K562 (cell line): ENCODE measurements around the gene ZP3. TPM values are rescaled to one million over a fixed set of nuclear protein-coding genes. Genes with fewer than 3 reads are reported as not detected.

Experiments
- CXXC5 ChIP-seq: fragments of 250-450 bp; sonication (Bioruptor Pico); IDR thresholded peaks from 2 replicates; pipeline ENCODE4 v1.8.0; 2022; ENCODE audit warnings: inconsistent platforms, mild to moderate bottlenecking, moderate library complexity
- ETV1 ChIP-seq: fragments of 450-650 bp; conservative IDR thresholded peaks from 2 replicates; pipeline ENCODE4 v1.6.1; 2016; ENCODE audit warnings: missing genetic modification characterization, control low read depth, low read depth, missing compliant biosample characterization
- FUS ChIP-seq: fragments of 200-400 bp; formaldehyde crosslinking; optimal IDR thresholded peaks from 2 replicates; pipeline ENCODE3; 2017; ENCODE audit warnings: low read depth, low read length
- HOXB6 ChIP-seq: fragments of 250-450 bp; sonication (Bioruptor Pico); IDR thresholded peaks from 2 replicates; pipeline ENCODE4 v1.5.1; 2022; ENCODE audit warnings: mild to moderate bottlenecking, borderline replicate concordance
- LCOR ChIP-seq: sonication (generic); formaldehyde crosslinking; IDR thresholded peaks from 2 replicates; pipeline ENCODE4 v1.8.0; 2022; ENCODE audit warnings: mild to moderate bottlenecking, missing genetic modification reagents
- MAFF ChIP-seq: IDR thresholded peaks from 2 replicates; pipeline ENCODE4 v1.6.1; 2012; ENCODE audit warnings: low read length, improper control_type of control experiment
- NCOA1 ChIP-seq: fragments of 450-650 bp; IDR thresholded peaks from 2 replicates; pipeline ENCODE4 v1.6.1; 2016; ENCODE audit warnings: low read depth
- NCOR1 ChIP-seq: fragments of 450-650 bp; IDR thresholded peaks from 2 replicates; pipeline ENCODE4 v1.6.1; 2016; ENCODE audit warnings: mild to moderate bottlenecking, moderate library complexity
- POLR2A ChIP-seq: fragments of 450-650 bp; conservative IDR thresholded peaks from 2 replicates; pipeline ENCODE4 v1.6.1; 2016
- RCOR1 ChIP-seq, 2 experiments: IDR thresholded peaks; 2 replicates each; pipeline ENCODE4 v1.6.1; 2012; ENCODE audit warnings: low read depth in 2 of 2, low read length in 2 of 2, borderline replicate concordance in 1 of 2, improper control_type of control experiment in 1 of 2
- SP2 ChIP-seq: IDR thresholded peaks from 2 replicates; pipeline ENCODE4 v1.6.1; 2011; ENCODE audit warnings: mild to moderate bottlenecking, low read depth, low read length, moderate library complexity; ENCODE audit not compliant: poor library complexity, severe bottlenecking; ENCODE audit errors: extremely low read depth
- TAF15 ChIP-seq: fragments of 200-400 bp; formaldehyde crosslinking; IDR thresholded peaks from 2 replicates; pipeline ENCODE4 v1.6.1; 2017; ENCODE audit warnings: mild to moderate bottlenecking, low read depth, low read length, moderate library complexity
- TEAD2 ChIP-seq: fragments of 450-650 bp; IDR thresholded peaks from 2 replicates; pipeline ENCODE4 v1.6.1; 2016; ENCODE audit warnings: missing genetic modification characterization, control low read depth, missing compliant biosample characterization
- THRAP3 ChIP-seq: fragments of 450-650 bp; IDR thresholded peaks from 2 replicates; pipeline ENCODE4 v1.6.1; 2016; ENCODE audit warnings: mild to moderate bottlenecking, inconsistent platforms, borderline replicate concordance
- TRIM24 ChIP-seq, 2 experiments: fragments of 450-650 bp; IDR thresholded peaks; 2 replicates each; pipeline ENCODE4 v1.6.1; 2016
- polyA plus RNA-seq, 8 experiments: library from polyadenylated mRNA; depleted of rRNA in 4 of 8; stranded (reverse) in 5 of 8; unstranded in 3 of 8; fragments of >200 nt; fragmentation: Nextera tagmentation in 2 of 8; fragmentation: Illumina TruSeq in 1 of 8; extraction: Ambion mirVana in 2 of 8; extraction: Trizol in 1 of 8; gene quantifications; 2 replicates each; pipeline versions ENCODE4 v1.2.1 to v1.2.3, GENCODE V29; 2011 to 2014; ENCODE audit warnings: inconsistent platforms in 1 of 8, missing spikeins in 1 of 8
- total RNA-seq, 7 experiments: library from RNA; depleted of rRNA in 6 of 7; stranded (reverse); fragments of >200 nt in 6 of 7; fragmentation: Illumina TruSeq in 2 of 7; extraction: Trizol in 2 of 7; gene quantifications; 2 replicates each; pipeline versions ENCODE4 v1.2.1 to v1.2.3, GENCODE V29; 2011 to 2021; ENCODE audit warnings: low replicate concordance in 1 of 7
- TF ChIP-seq, protein P1 (sequence below): sonication (generic); formaldehyde crosslinking; IDR thresholded peaks from 2 replicates; pipeline ENCODE4 v1.8.0; 2022; ENCODE audit warnings: missing genetic modification reagents, mild to moderate bottlenecking, moderate library complexity, borderline replicate concordance
- TF ChIP-seq, protein P2 (sequence below): fragments of 250-450 bp; sonication (Bioruptor Pico); IDR thresholded peaks from 2 replicates; pipeline ENCODE4 v1.8.0; 2022; ENCODE audit warnings: moderate library complexity, mild to moderate bottlenecking, inconsistent platforms
- TF ChIP-seq, protein P3 (sequence below): fragments of 250-450 bp; sonication (Bioruptor Pico); IDR thresholded peaks from 2 replicates; pipeline ENCODE4 v1.4.0; 2020; ENCODE audit warnings: mild to moderate bottlenecking, moderate library complexity, borderline replicate concordance
- TF ChIP-seq, protein P4 (sequence below): fragments of 250-450 bp; sonication (Bioruptor Pico); IDR thresholded peaks from 2 replicates; pipeline ENCODE4 v1.8.0; 2021; ENCODE audit warnings: borderline replicate concordance, mild to moderate bottlenecking, moderate library complexity; ENCODE audit not compliant: poor library complexity, severe bottlenecking

ZP3 gene
- total and polyA plus RNA-seq, 9 of the 15 experiments (the other 6 are each of a cell fraction or from before 2014, with no cell fraction given): 1.4 to 3.8 (median 2.4) TPM

GRCh38 chr7:76428868-76429805 is 4.4 kb downstream of the ZP3 start (continued):
- no peak for TF ChIP-seq HOXB6 (CRISPR knock-in tag)
- TF ChIP-seq, protein P1, sequence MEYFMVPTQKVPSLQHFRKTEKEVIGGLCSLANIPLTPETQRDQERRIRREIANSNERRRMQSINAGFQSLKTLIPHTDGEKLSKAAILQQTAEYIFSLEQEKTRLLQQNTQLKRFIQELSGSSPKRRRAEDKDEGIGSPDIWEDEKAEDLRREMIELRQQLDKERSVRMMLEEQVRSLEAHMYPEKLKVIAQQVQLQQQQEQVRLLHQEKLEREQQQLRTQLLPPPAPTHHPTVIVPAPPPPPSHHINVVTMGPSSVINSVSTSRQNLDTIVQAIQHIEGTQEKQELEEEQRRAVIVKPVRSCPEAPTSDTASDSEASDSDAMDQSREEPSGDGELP: peak; percentile 95
- TF ChIP-seq, protein P2, sequence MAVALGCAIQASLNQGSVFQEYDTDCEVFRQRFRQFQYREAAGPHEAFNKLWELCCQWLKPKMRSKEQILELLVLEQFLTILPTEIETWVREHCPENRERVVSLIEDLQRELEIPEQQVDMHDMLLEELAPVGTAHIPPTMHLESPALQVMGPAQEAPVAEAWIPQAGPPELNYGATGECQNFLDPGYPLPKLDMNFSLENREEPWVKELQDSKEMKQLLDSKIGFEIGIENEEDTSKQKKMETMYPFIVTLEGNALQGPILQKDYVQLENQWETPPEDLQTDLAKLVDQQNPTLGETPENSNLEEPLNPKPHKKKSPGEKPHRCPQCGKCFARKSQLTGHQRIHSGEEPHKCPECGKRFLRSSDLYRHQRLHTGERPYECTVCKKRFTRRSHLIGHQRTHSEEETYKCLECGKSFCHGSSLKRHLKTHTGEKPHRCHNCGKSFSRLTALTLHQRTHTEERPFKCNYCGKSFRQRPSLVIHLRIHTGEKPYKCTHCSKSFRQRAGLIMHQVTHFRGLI (CRISPR knock-in tag): peak; percentile 92; the same call in 1 of the 2 replicates
- no peak for TF ChIP-seq MAFF
- TF ChIP-seq RCOR1 (IDR thresholded peaks at IDR 0.05; ENCODE audit: borderline replicate concordance in 1 of 2, low read depth in 2 of 2, low read length in 2 of 2): 0 out of 4 replicates have a peak, but pooled peaks of 1 of the 2 experiments have one; percentile 19
- TF ChIP-seq LCOR (CRISPR knock-in tag): no peak
- TF ChIP-seq TEAD2 (tag): no peak
- no peak for TF ChIP-seq NCOA1
- TF ChIP-seq POLR2A: no peak
- TF ChIP-seq ETV1 (tag): peak; percentile 73
- TF ChIP-seq, protein P3, sequence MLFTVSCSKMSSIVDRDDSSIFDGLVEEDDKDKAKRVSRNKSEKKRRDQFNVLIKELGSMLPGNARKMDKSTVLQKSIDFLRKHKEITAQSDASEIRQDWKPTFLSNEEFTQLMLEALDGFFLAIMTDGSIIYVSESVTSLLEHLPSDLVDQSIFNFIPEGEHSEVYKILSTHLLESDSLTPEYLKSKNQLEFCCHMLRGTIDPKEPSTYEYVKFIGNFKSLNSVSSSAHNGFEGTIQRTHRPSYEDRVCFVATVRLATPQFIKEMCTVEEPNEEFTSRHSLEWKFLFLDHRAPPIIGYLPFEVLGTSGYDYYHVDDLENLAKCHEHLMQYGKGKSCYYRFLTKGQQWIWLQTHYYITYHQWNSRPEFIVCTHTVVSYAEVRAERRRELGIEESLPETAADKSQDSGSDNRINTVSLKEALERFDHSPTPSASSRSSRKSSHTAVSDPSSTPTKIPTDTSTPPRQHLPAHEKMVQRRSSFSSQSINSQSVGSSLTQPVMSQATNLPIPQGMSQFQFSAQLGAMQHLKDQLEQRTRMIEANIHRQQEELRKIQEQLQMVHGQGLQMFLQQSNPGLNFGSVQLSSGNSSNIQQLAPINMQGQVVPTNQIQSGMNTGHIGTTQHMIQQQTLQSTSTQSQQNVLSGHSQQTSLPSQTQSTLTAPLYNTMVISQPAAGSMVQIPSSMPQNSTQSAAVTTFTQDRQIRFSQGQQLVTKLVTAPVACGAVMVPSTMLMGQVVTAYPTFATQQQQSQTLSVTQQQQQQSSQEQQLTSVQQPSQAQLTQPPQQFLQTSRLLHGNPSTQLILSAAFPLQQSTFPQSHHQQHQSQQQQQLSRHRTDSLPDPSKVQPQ: no peak
- TF ChIP-seq SP2: no peak
- no peak for TF ChIP-seq TAF15
- TF ChIP-seq, protein P4, sequence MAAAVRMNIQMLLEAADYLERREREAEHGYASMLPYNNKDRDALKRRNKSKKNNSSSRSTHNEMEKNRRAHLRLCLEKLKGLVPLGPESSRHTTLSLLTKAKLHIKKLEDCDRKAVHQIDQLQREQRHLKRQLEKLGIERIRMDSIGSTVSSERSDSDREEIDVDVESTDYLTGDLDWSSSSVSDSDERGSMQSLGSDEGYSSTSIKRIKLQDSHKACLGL (CRISPR knock-in tag): no peak
- peak; percentile 43 for TF ChIP-seq CXXC5 (CRISPR knock-in tag)
- peak; percentile 51 for TF ChIP-seq NCOR1
- TF ChIP-seq THRAP3: no peak
- TF ChIP-seq TRIM24 (IDR thresholded peaks at IDR 0.05): peak in 1 of 2 experiments; percentile 41; a peak in 1 of 4 replicates
- TF ChIP-seq FUS: no peak
